ENCODE data around the gene ROBO1.

The ROBO1 gene

GRCh38 chr3:79074558-79074957 is 693.2 kb downstream of the ROBO1 start:
- no peak for DNase-seq (ENCODE audit: low read depth in 2 of 2)

DNA sequence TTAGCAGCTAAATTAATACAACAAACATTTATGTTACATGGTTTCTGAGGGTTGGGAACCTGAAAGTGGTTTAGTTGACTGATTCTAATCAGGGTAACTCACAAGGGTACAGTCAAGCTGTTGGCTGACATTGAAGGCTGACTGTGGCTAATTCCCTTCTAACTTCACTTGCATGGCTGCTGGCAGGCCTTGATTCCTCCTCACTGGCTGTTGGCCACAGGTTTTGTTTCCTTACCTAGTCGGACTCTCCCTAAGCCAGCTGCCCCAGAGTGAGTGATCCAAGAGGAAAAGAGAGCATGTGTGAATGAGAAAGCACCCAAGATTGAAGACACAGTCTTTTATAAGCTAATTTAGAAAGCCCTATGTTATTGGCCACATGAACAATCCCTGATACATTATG is 700.1 kb downstream of the ROBO1 start:
- no peak for DNase-seq (ENCODE audit: low read depth in 2 of 2)

GRCh38 chr3:79066481-79066880 is 701.3 kb downstream of the ROBO1 start:
- no peak for DNase-seq (ENCODE audit: low read depth in 2 of 2)

- DNase-seq (ENCODE audit: low read depth in 2 of 2), result no peak
Observed at GRCh38 chr3:79063624-79064023, 704.2 kb downstream of the ROBO1 start.

DNA sequence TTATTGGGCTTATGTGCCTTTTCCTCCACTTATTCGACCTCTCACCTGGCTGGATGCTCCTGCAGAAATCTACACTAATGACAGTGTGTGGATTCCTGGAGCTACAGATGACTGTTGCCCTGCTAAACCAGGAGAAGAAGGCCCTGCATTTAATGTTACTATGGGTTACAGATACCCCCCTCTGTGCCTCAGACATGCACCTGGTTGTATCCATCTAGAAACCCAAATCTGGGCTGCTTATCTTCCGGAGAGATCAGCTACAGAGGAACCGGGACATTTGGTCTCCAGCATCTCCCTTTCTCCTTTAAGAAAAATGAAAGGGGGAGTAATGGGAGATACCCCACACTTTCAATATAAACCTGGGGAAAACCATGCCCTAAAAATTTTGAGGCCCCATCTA is 710.0 kb downstream of the ROBO1 start:
- DNase-seq (ENCODE audit: low read depth in 2 of 2), result no peak

DNA sequence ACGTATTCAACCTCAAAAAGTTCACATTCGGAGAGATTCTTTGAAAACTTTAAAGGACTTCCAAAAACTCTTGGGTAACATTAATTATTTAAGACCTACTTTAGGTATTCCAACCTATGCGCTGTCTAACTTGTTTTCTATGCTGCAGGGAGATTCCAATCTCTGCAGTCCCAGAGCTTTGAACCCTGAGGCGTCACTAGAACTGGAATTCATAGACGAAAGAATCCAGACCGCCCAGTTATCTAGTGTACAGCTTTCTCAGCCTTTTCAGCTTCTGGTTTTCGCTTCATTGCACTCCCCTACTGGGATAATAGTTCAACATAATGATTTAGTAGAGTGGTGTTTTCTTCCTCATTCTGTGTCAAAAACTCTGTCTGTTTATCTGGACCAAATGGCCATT is 711.3 kb downstream of the ROBO1 start:
- DNase-seq (ENCODE audit: low read depth in 2 of 2), result no peak

- DNase-seq (ENCODE audit: low read depth in 2 of 2), result no peak
Observed at GRCh38 chr3:79052054-79052681, 715.6 kb downstream of the ROBO1 start.

- no peak for DNase-seq (ENCODE audit: low read depth in 2 of 2)
Observed at GRCh38 chr3:79047581-79047980, 720.2 kb downstream of the ROBO1 start.

GRCh38 chr3:79041621-79042020 is 726.2 kb downstream of the ROBO1 start:
- DNase-seq (ENCODE audit: low read depth in 2 of 2), result no peak

DNA sequence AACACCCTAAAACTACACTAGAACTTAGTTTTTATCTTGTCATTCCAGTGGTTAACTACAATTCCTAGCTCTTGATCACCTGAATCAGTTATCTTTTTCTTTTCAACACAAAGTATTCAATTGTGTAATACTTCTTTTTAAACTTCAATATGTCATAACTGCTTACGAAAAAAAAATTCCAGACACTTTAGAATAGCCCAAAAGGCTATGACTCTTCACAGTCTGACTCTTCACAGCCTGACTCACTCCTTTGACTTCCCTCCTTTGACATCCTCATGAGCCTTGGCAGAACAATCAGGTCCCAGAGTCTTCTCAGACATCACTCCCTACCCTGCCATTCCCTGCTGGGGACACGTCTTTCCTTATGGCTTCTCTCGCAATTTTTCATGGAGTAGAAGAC is 727.1 kb downstream of the ROBO1 start:
- no peak for DNase-seq (ENCODE audit: low read depth in 2 of 2)

GRCh38 chr3:79040091-79040490 is 727.7 kb downstream of the ROBO1 start:
- no peak for DNase-seq (ENCODE audit: low read depth in 2 of 2)

GRCh38 chr3:79039192-79039591 is 728.6 kb downstream of the ROBO1 start:
- no peak for DNase-seq (ENCODE audit: low read depth in 2 of 2)

DNA sequence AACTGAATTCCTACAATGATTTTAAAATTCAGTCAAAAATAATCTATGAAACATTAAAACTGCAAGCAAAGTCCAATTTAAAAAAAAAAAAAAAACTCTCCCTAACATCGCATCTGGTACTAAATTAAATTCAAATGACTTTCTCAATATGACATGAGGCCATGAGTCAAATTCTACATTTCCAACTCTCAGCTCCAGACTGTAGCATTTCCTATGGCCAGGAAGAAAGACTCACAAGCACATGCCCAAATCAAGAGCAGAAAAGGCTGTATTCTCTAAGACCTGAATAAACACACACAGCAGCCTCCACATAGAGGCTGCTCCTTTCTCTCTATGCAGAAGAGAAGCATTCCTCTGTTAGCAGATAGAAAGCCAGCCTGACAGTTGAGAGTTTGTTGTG is 729.2 kb downstream of the ROBO1 start:
- DNase-seq (ENCODE audit: low read depth in 2 of 2), result no peak

- no peak for DNase-seq (ENCODE audit: low read depth in 2 of 2)
Observed at GRCh38 chr3:79038057-79038456, 729.7 kb downstream of the ROBO1 start.

GRCh38 chr3:79032686-79033318 is 735.0 kb downstream of the ROBO1 start:
- DNase-seq (ENCODE audit: low read depth in 2 of 2), result no peak

DNA sequence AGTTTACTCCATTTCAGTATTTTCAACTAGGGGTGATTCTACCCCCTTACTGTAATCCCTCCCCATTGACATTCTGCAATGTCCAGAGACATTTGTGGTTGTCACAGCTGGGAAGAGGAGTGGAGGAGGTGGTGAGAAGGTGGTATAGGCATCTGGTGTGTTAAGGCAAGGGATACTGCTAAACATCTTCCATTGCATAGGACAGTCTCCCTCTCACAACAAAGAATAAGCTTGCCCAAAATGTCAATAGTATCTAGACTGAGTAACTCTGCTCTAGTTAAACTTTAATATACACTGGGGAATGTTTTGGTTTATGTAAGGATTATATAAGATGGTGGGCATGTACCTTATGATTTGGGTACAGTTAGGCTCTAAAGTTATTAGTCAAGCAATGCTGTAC is 737.6 kb downstream of the ROBO1 start:
- no peak for DNase-seq (ENCODE audit: low read depth in 2 of 2)

- no peak for DNase-seq (ENCODE audit: low read depth in 2 of 2)
Observed at GRCh38 chr3:79028916-79029315, 738.9 kb downstream of the ROBO1 start.

GRCh38 chr3:79027593-79027992 is 740.2 kb downstream of the ROBO1 start:
- no peak for DNase-seq (ENCODE audit: low read depth in 2 of 2)

DNA sequence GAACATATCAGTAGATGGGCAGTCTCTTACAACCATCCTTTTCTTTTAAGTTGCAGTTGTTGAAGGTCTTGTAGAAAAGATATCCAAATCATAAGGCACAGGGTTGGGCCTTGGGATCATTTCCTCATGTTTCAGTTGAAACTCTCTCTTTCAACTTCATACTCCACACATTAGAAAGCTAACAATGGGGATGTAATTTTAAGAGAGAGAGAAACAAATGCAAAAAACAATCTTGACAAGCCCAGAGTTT is 747.9 kb downstream of the ROBO1 start:
- DNase-seq (ENCODE audit: low read depth in 2 of 2), result no peak

- no peak for DNase-seq (ENCODE audit: low read depth in 2 of 2)
Observed at GRCh38 chr3:79019137-79019923, 748.5 kb downstream of the ROBO1 start.

GRCh38 chr3:79018671-79019136 is 749.1 kb downstream of the ROBO1 start:
- no peak for DNase-seq (ENCODE audit: low read depth in 2 of 2)

GRCh38 chr3:79018265-79018664 is 749.5 kb downstream of the ROBO1 start:
- DNase-seq (ENCODE audit: low read depth in 2 of 2), result no peak
